Mucosa of stomach (tissue), 1 donor: ENCODE data around the gene UBXN10.

Source experiments
- H3K27me3 ChIP-seq: one replicate; pipeline ENCODE4 v1.7.0; 2013; ENCODE audit warnings: mild to moderate bottlenecking, low read length; ENCODE audit not compliant: control insufficient read depth, insufficient read depth
- H3K36me3 ChIP-seq: one replicate; pipeline ENCODE4 v1.7.0; 2013; ENCODE audit warnings: low read length; ENCODE audit not compliant: control insufficient read depth, insufficient read depth
- H3K4me1 ChIP-seq: one replicate; pipeline ENCODE4 v1.7.0; 2013; ENCODE audit warnings: mild to moderate bottlenecking, low read length; ENCODE audit not compliant: control insufficient read depth, insufficient read depth
- H3K4me3 ChIP-seq: one replicate; pipeline ENCODE4 v1.7.0; 2013; ENCODE audit warnings: low read length
- H3K9ac ChIP-seq: one replicate; pipeline ENCODE4 v1.7.0; 2013; ENCODE audit warnings: mild to moderate bottlenecking, low read length, moderate library complexity
- H3K9me3 ChIP-seq: one replicate; pipeline ENCODE4 v1.7.0; 2013; ENCODE audit warnings: mild to moderate bottlenecking, low read length, moderate library complexity; ENCODE audit not compliant: control insufficient read depth
- donor health status: Pancreatic carcinoma.

Gene UBXN10, protein sequence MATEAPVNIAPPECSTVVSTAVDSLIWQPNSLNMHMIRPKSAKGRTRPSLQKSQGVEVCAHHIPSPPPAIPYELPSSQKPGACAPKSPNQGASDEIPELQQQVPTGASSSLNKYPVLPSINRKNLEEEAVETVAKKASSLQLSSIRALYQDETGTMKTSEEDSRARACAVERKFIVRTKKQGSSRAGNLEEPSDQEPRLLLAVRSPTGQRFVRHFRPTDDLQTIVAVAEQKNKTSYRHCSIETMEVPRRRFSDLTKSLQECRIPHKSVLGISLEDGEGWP

GRCh38 chr1:20185834-20186782, at the start of gene UBXN10, which contains the start of gene PLA2G2C:
Gene UBXN10 (plus strand): TSS chr1:20186096. CDS start chr1:20190562, 4,466 bp downstream.
Gene PLA2G2C (minus strand): TSS chr1:20186518. CDS start chr1:20177363, 9,155 bp downstream.
- Histone ChIP-seq H3K4me1 (peaks cover 33% of the 10 kb centered on the region), H3K9ac (peak within 1 kb of the TSS; percentile 72), H3K9me3 (no peaks in the 10 kb centered on the region), H3K4me3 (peak within 1 kb of the TSS; percentile 49), H3K27me3 (peaks cover 9% of the 10 kb centered on the region), H3K36me3 (no peaks in the 10 kb centered on the region)

- Histone ChIP-seq H3K9me3 (no peaks in the 10 kb centered on the region), H3K36me3 (no peaks in the 10 kb centered on the region), H3K4me3 (no peak overlapping the region), H3K4me1 (peaks cover 11% of the 10 kb centered on the region), H3K9ac (no peak overlapping the region), H3K27me3 (no peaks in the 10 kb centered on the region)
Measured at GRCh38 chr1:20136249-20136648, 49.6 kb upstream of the UBXN10 start.

DNA sequence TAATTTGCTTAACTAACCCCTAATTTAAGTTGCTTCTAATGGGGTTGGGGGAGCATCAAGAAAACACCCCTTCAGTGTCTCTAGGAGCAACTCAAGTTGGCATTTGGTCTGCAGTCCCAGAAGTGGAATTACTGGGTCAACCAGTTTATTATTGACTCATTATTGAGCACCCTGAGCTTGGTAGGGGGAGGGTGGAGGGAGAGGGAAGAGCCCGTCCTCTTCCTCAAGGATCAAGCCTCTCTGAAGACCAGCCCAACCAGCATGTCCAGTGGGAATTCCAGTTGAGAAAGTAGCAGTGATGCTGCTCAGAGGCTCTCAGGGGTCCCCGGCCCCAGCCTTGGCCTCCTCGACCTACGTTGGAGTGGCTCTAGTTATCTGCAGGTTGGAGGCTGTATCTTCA, 48.8 kb upstream of the UBXN10 start:
- H3K9ac ChIP-seq: no peak overlapping the region
- no peaks in the 10 kb centered on the region for H3K36me3 ChIP-seq
- H3K4me1 ChIP-seq: peaks cover 11% of the 10 kb centered on the region
- H3K4me3 ChIP-seq: no peak overlapping the region
- H3K27me3 ChIP-seq: no peaks in the 10 kb centered on the region
- H3K9me3 ChIP-seq: no peaks in the 10 kb centered on the region

DNA sequence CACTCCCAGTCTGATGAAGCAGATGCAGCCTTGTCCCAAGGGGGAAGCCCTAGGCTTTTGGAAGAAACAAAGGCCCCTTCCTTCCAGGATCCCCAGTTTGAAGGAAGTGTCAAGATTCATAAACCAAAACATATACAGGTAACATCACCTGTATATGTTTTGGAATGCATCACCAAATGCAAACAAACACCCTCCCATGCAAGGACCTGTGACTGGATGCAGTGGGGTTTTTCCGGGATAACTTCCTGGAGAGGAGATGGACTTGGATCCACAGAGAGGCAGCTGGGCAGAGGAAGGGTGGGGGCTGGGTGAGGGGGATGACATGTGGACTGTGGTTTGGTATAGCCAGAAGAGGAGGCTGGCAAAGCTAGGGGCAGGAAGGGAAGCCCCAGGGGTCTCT, 48.3 kb upstream of the UBXN10 start:
- H3K27me3 ChIP-seq: no peaks in the 10 kb centered on the region
- H3K36me3 ChIP-seq: no peaks in the 10 kb centered on the region
- H3K4me3 ChIP-seq: no peak overlapping the region
- peaks cover 11% of the 10 kb centered on the region for H3K4me1 ChIP-seq
- H3K9me3 ChIP-seq: no peaks in the 10 kb centered on the region
- no peak overlapping the region for H3K9ac ChIP-seq

- Histone ChIP-seq H3K27me3 (peaks cover 3% of the 10 kb centered on the region), H3K9me3 (no peaks in the 10 kb centered on the region), H3K36me3 (no peaks in the 10 kb centered on the region), H3K4me1 (peaks cover 11% of the 10 kb centered on the region), H3K4me3 (no peak overlapping the region), H3K9ac (no peak overlapping the region)
Measured at GRCh38 chr1:20138346-20138745, 47.5 kb upstream of the UBXN10 start.

DNA sequence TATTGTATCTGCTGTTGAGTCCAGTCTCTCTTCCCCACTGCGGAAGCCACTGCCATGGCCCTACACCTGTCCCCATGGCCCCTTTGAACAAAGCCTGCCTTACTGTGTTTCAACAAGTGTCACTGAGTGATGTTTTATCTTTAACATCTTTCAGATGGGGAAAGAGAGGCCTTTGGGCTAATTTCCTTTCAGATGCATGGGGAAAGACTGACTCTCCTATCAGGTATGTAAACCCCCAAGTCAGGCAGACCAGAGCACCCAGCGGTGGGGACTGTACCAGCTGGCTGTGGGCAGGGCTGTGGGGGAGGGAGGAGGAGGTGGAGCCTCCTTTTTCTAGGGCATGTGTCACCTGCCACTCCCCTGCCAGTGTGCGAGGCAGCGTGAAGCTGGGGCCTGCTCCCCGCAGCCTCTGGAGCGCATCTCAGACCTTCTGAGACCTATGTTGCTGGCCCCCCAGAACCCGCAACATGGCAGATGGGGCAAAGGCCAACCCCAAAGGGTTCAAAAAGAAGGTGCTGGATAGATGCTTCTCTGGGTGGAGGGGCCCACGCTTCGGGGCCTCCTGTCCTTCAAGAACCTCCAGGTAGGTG, 46.8 kb upstream of the UBXN10 start, which contains the start of gene PLA2G2F:
PLA2G2F (plus strand) TSS at position 363 of the 590 bp plus-strand sequence; CDS start at position 468, 105 bp downstream.
- no peaks in the 10 kb centered on the region for H3K36me3 ChIP-seq
- H3K9ac ChIP-seq: no peak within 1 kb of the TSS
- H3K4me1 ChIP-seq: peaks cover 11% of the 10 kb centered on the region
- no peaks in the 10 kb centered on the region for H3K9me3 ChIP-seq
- H3K4me3 ChIP-seq: no peak within 1 kb of the TSS
- H3K27me3 ChIP-seq: peaks cover 3% of the 10 kb centered on the region

DNA sequence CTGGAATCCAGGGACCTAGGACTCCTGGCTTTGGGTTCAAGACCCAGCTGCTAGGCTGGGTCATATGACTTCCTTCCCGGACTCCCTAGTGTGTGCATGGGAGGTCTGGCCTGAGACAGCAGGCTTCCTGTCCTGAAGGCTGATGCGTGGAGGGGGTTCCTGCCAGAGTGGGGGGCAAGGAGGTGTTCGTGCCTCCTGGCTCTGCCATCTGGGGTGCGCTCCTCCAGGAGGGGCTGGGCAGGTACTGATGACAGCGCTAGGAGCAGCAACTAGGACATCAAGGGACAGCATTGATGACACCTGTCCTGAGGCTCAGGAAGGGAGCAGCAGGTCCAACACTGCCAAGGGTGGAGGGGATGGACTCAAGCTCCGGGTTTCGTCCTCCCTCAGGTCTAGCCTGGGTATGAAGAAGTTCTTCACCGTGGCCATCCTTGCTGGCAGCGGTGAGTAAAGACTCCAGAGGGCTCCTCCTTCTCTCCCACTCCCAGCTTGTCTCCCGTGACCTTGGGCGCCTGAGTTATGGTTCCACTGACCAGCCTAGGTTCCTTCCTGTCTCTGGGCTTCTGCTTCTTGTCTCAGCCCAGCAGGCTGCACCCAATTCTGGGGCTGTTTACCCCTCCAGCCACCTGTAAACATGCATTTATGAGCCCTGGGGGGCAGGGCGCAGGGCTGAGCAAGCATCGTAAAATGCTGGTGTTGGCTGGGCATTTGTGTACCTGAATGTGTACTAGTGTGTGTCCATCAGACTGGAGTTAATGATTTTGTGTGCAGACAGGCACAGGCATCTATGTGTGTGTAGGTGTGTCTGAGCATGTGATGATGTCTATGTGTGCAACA, 45.9 kb upstream of the UBXN10 start:
- peaks cover 15% of the 10 kb centered on the region for H3K4me1 ChIP-seq
- H3K4me3 ChIP-seq: no peak overlapping the region
- no peak overlapping the region for H3K9ac ChIP-seq

GRCh38 chr1:20141001-20141400, 44.9 kb upstream of the UBXN10 start:
- peaks cover 15% of the 10 kb centered on the region for H3K4me1 ChIP-seq
- no peaks in the 10 kb centered on the region for H3K9me3 ChIP-seq

More for the DNA sequence above, 45.9 kb upstream of the UBXN10 start:
- peaks cover 3% of the 10 kb centered on the region for H3K27me3 ChIP-seq
- H3K36me3 ChIP-seq: no peaks in the 10 kb centered on the region
- H3K9me3 ChIP-seq: no peaks in the 10 kb centered on the region

DNA sequence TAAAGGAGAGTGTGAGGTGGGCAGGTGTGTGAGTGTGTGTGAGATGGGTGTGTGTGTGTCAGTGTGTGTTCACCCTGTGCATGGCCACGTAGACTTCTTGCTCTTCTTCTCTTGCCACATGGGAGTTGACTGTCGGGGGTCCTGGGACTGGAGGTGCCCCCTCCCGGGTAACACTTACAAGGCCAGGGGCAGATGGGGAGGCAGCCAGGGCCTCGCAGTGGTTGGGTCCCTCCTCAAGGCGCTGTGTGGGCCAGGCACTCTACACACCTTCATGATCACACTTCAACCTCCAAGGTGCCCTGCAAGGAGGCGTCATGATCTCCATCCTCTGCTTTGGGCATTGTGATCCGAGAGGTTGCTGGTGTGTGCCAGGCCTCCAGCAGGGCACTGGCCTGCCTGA, 44.4 kb upstream of the UBXN10 start:
- Histone ChIP-seq H3K27me3 (peaks cover 3% of the 10 kb centered on the region), H3K9ac (no peak overlapping the region), H3K9me3 (no peaks in the 10 kb centered on the region), H3K4me3 (no peak overlapping the region), H3K36me3 (no peaks in the 10 kb centered on the region), H3K4me1 (peaks cover 15% of the 10 kb centered on the region)

More at GRCh38 chr1:20141001-20141400, 44.9 kb upstream of the UBXN10 start:
- no peaks in the 10 kb centered on the region for H3K36me3 ChIP-seq
- peaks cover 3% of the 10 kb centered on the region for H3K27me3 ChIP-seq
- H3K9ac ChIP-seq: no peak overlapping the region
- no peak overlapping the region for H3K4me3 ChIP-seq

DNA sequence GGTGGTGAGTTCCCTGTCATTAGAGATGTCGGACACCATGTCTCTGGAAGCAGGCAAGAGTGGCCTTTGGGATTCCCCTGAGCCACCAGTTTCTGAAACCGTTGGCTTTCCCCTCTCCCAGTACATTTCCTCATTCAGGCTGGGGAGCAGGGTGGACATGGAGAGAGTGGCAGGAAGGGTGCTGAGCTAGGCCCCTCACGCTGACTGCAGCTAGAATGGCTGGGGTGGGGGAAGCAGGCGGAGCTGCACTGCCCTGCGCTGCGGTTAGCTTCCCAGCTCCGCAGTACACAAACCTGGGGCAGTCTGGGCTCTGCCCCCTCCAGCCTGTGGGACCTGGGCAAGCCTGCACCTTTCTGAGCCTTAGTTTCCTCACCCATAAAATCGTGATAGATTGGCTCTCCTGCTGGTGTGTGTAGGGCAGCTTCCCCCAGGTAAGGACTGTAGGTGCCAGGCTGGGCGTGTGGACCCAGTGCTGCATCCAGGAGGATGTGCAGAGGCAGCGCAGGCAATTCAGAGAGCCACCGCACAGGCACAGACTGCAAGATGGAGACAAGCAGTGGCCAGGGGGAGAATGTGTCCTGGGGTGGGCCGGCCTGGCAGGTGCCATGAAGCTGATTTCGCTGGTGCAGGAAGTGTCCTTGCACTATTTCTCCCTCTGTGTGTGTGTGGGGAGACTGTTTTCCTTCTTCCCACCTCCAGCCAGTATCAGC, 43.7 kb upstream of the UBXN10 start:
- Histone ChIP-seq H3K27me3 (peaks cover 3% of the 10 kb centered on the region), H3K9me3 (no peaks in the 10 kb centered on the region), H3K4me1 (peaks cover 12% of the 10 kb centered on the region), H3K9ac (no peak overlapping the region), H3K4me3 (no peak overlapping the region), H3K36me3 (no peaks in the 10 kb centered on the region)

DNA sequence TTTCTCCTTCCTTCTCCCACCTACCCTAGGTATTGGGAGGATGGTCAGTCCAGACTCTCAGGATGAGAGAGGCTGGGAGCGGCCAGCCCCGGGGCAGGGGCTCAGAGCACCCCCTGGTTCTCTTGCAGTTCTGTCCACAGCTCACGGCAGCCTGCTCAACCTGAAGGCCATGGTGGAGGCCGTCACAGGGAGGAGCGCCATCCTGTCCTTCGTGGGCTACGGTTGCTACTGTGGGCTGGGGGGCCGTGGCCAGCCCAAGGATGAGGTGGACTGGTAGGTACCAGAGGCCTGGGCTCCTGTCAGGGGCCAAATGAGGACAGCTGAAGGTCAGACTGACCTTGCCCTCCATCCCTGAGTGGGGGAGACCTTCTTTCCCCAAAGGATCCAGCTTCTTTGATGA, 42.6 kb upstream of the UBXN10 start:
- H3K4me1 ChIP-seq: peaks cover 5% of the 10 kb centered on the region
- no peaks in the 10 kb centered on the region for H3K36me3 ChIP-seq
- no peak overlapping the region for H3K9ac ChIP-seq
- peaks cover 3% of the 10 kb centered on the region for H3K27me3 ChIP-seq
- no peak overlapping the region for H3K4me3 ChIP-seq
- H3K9me3 ChIP-seq: no peaks in the 10 kb centered on the region
